ENCODE results near the gene OR2M2. TPM values are rescaled to one million over a fixed set of nuclear protein-coding genes. Genes with fewer than 3 reads are reported as not detected.

The OR2M2 gene
- total RNA-seq, 4 donors from 2014 or later: not detected

DNA sequence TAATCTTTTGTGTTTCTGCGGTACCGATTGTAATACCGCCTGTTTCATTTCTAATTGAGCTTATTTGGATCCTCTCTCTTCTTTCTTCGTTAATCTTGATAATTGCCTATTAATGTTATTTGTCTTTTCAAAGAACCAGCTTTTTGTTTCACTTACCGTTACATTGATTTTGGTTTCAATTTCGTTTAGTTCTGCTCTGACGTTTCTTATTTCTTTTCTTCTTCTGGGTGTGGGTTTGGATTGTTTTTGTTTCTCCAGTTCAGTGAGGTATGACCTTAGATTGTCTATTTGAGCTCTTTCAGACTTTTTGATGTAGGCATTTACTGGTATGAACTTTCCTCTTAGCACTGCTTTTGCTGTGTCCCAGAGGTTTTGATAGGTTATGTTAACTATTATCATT is 9.4 kb downstream of the OR2M2 start:
- no peaks in the 10 kb centered on the region for H3K36me3 ChIP-seq
- no peak overlapping the region for H3K4me3 ChIP-seq
- H3K9me3 ChIP-seq: peaks cover 0 to 3% (median 0%) of the 10 kb centered on the region in 4 donors
- TF ChIP-seq, protein P1, sequence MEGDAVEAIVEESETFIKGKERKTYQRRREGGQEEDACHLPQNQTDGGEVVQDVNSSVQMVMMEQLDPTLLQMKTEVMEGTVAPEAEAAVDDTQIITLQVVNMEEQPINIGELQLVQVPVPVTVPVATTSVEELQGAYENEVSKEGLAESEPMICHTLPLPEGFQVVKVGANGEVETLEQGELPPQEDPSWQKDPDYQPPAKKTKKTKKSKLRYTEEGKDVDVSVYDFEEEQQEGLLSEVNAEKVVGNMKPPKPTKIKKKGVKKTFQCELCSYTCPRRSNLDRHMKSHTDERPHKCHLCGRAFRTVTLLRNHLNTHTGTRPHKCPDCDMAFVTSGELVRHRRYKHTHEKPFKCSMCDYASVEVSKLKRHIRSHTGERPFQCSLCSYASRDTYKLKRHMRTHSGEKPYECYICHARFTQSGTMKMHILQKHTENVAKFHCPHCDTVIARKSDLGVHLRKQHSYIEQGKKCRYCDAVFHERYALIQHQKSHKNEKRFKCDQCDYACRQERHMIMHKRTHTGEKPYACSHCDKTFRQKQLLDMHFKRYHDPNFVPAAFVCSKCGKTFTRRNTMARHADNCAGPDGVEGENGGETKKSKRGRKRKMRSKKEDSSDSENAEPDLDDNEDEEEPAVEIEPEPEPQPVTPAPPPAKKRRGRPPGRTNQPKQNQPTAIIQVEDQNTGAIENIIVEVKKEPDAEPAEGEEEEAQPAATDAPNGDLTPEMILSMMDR (IDR thresholded peaks at IDR 0.05): no peak
- no peak for TF ChIP-seq EP300 (IDR thresholded peaks at IDR 0.05)
- no peak for TF ChIP-seq POLR2A (IDR thresholded peaks at IDR 0.05)
- DNase-seq (ENCODE audit: low spot score in 2 of 2): no peak
- H3K4me1 ChIP-seq: no peaks in the 10 kb centered on the region
- H3K27ac ChIP-seq: no peak overlapping the region
- no peaks in the 10 kb centered on the region for H3K27me3 ChIP-seq
- 74 to 84% methylated on average over 7 of the region's 7 CpGs for WGBS, 2 donors

DNA sequence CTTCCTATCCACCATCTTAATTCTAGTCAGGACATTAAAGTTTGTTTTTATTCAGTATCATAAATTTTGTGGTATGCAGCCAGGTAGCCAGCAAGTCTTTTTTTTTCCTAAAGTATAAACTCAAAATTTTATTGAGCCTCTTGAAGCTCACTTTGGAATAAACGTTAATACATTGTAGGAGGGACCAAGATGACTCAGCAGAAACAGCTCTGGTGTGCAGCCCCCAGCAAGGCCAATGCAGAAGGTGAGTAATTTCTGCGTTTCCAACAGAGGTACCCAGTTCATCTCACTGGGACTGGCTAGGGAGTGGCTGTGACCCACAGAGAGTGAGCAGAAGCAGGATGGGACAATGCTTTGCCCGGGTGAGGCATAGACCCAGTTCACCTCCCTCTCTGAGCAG is 12.7 kb downstream of the OR2M2 start:
- WGBS, 2 donors: 63 to 72% methylated on average over 2 to 3 of the region's 3 CpGs
- Histone ChIP-seq H3K4me1 (no peaks in the 10 kb centered on the region), H3K27me3 (no peaks in the 10 kb centered on the region), H3K36me3 (no peaks in the 10 kb centered on the region), H3K9me3 (peaks cover 0 to 2% (median 0%) of the 10 kb centered on the region in 4 donors), H3K27ac (no peak overlapping the region), H3K4me3 (no peak overlapping the region)
- no peak for TF ChIP-seq POLR2A (IDR thresholded peaks at IDR 0.05)
- TF ChIP-seq, protein P1 (IDR thresholded peaks at IDR 0.05): no peak
- TF ChIP-seq EP300 (IDR thresholded peaks at IDR 0.05): no peak
- DNase-seq (ENCODE audit: low spot score in 2 of 2): no peak

DNA sequence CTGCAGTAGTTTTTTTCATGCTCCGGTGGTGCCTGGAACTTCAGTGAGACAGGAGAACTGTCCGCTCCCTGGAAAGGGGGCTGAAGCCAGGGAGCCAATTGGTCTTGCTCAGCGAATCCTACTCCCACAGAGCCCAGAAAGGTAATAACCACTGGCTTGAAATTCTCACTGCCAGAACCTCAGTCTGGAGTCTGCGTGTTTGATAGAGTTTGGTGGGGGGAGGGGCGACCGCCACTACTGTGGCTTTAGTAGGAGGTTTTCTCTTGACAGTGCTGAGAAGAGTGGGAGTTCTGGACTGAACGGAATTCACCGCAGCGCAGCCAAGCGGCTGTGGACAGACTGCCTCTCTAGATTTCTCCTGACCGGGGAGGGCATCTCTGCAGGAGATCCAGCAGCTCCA is 14.4 kb downstream of the OR2M2 start:
- no peak for TF ChIP-seq POLR2A (IDR thresholded peaks at IDR 0.05)
- TF ChIP-seq, protein P1 (IDR thresholded peaks at IDR 0.05): no peak
- TF ChIP-seq EP300 (IDR thresholded peaks at IDR 0.05): no peak
- 55 to 61% methylated on average over 10 of the region's 11 CpGs for WGBS, 2 donors

DNA sequence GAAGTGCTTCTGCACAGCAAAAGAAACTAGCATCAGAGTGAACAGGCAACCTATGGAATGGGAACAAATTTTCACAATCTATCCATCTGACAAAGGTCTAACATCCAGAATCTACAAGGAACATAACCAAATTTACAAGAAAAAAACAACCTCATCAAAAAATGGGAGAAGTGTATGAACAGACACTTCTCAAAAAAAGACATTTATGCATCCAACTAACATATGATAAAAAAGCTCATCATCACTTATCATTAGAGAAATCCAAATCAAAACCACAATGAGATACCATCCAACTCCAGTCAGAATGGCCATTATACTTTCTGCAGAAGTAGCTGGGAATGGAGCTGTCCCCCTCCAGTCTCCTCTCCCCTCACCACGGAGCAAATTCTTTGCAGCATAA is 19.5 kb downstream of the OR2M2 start:
- peaks cover 0 to 6% (median 0%) of the 10 kb centered on the region in 4 donors for H3K9me3 ChIP-seq
- 63 to 80% methylated on average over 1 of the region's 1 CpG for WGBS, 2 donors
- H3K4me1 ChIP-seq: no peaks in the 10 kb centered on the region
- no peaks in the 10 kb centered on the region for H3K27me3 ChIP-seq
- no peak overlapping the region for H3K27ac ChIP-seq
- no peaks in the 10 kb centered on the region for H3K36me3 ChIP-seq
- DNase-seq (ENCODE audit: low spot score in 2 of 2): no peak
- TF ChIP-seq, protein P1 (IDR thresholded peaks at IDR 0.05): no peak
- TF ChIP-seq EP300 (IDR thresholded peaks at IDR 0.05) (no peak), POLR2A (IDR thresholded peaks at IDR 0.05) (no peak)
- H3K4me3 ChIP-seq: no peak overlapping the region

More for the DNA sequence above, 14.4 kb downstream of the OR2M2 start:
- H3K9me3 ChIP-seq: peaks cover 0 to 6% (median 0%) of the 10 kb centered on the region in 4 donors
- H3K4me3 ChIP-seq: no peak overlapping the region
- H3K27ac ChIP-seq: no peak overlapping the region
- H3K36me3 ChIP-seq: no peaks in the 10 kb centered on the region
- no peaks in the 10 kb centered on the region for H3K4me1 ChIP-seq
- no peaks in the 10 kb centered on the region for H3K27me3 ChIP-seq
- no peak for DNase-seq (ENCODE audit: low spot score in 2 of 2)

DNA sequence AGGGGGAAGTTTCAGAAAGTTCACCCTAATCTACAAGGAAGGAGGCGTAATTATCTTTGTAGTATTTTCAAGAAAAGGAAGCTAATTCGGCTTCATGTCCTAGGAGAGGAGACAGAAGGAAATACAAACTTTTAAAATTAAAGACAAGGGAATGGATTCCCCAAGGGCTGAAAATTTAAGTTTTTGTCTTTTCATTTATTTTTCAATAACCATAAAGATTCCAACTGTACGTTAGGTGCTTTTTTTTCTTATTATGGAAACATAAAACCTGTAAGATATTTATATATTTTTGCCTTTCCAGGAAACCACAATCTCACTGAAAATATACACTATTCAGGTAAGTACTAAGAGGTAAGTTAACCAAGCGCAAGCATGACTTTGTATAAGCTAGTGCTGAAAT is 22.3 kb downstream of the OR2M2 start, which contains the start of gene OR2M3:
Gene OR2M3 (plus strand): TSS at position 301 of the 400 bp plus-strand sequence. CDS start 5,803 bp downstream, outside the sequence.
- WGBS, 2 donors: 61 to 62% methylated on average over 4 of the region's 4 CpGs
- no peak within 1 kb of the TSS for H3K4me3 ChIP-seq

More for the DNA sequence above, 22.3 kb downstream of the OR2M2 start, which contains the start of gene OR2M3:
- no peaks in the 10 kb centered on the region for H3K27me3 ChIP-seq
- H3K27ac ChIP-seq: no peak within 1 kb of the TSS
- no peaks in the 10 kb centered on the region for H3K36me3 ChIP-seq
- no peak for DNase-seq (ENCODE audit: low spot score in 2 of 2)
- peaks cover 0 to 6% (median 0%) of the 10 kb centered on the region in 4 donors for H3K9me3 ChIP-seq
- no peak for TF ChIP-seq POLR2A (IDR thresholded peaks at IDR 0.05)
- TF ChIP-seq EP300 (IDR thresholded peaks at IDR 0.05): no peak
- TF ChIP-seq, protein P1 (IDR thresholded peaks at IDR 0.05): no peak
- H3K4me1 ChIP-seq: no peaks in the 10 kb centered on the region

All from tibial nerve (tissue), 4 donors.